Spleen (tissue), 11 donors: ENCODE data around the gene TTLL9. TPM values are rescaled to one million over a fixed set of nuclear protein-coding genes. Genes with fewer than 3 reads are reported as not detected.

Experiments used
- DNase-seq: peaks from one replicate; pipeline ENCODE4 v3.0.0-alpha.2; 2020
- H3K27ac ChIP-seq, 8 donors: fragments of 200-600 bp; sonication (generic) in 7 of 8; 1 replicate in 4 of 8; 2 replicates in 4 of 8; pipeline versions ENCODE4 v1.5.0 to v1.8.0; 2016 to 2021; ENCODE audit warnings: inconsistent platforms in 4 of 8, mild to moderate bottlenecking in 4 of 8, moderate library complexity in 1 of 8
- H3K27me3 ChIP-seq, 7 donors: fragments of 200-600 bp; sonication (generic) in 6 of 7; replicated peaks in 1 of 7; 1 replicate in 4 of 7; 2 replicates in 3 of 7; pipeline versions ENCODE4 v1.5.0 to v1.8.0; 2016 to 2021; ENCODE audit warnings: inconsistent platforms in 3 of 7, mild to moderate bottlenecking in 1 of 7
- H3K36me3 ChIP-seq, 6 donors: fragments of 200-600 bp; sonication (generic) in 5 of 6; 1 replicate in 4 of 6; 2 replicates in 2 of 6; pipeline versions ENCODE4 v1.5.0 to v1.8.0; 2016 to 2021; ENCODE audit warnings: inconsistent platforms in 2 of 6
- H3K4me1 ChIP-seq, 6 donors: fragments of 200-600 bp; sonication (generic) in 5 of 6; 1 replicate in 3 of 6; 2 replicates in 3 of 6; pipeline versions ENCODE4 v1.5.0 to v1.8.0; 2016 to 2021; ENCODE audit warnings: inconsistent platforms in 3 of 6
- H3K4me3 ChIP-seq, 8 donors: fragments of 200-600 bp; sonication (generic) in 7 of 8; 1 replicate in 4 of 8; 2 replicates in 4 of 8; pipeline versions ENCODE4 v1.5.0 to v1.8.0; 2016 to 2021; ENCODE audit warnings: inconsistent platforms in 4 of 8, mild to moderate bottlenecking in 4 of 8, moderate library complexity in 2 of 8
- H3K9me3 ChIP-seq, 8 donors: fragments of 200-600 bp; sonication (generic) in 7 of 8; 1 replicate in 4 of 8; 2 replicates in 4 of 8; pipeline versions ENCODE4 v1.5.0 to v1.8.0; 2016 to 2021; ENCODE audit warnings: inconsistent platforms in 4 of 8
- CTCF ChIP-seq, 11 experiments: fragments of 200-600 bp in 7 of 11; fragments of 450-650 bp in 4 of 11; sonication (generic) in 4 of 11; IDR thresholded peaks in 8 of 11; conservative IDR thresholded peaks in 3 of 11; 1 replicate in 7 of 11; 2 replicates in 4 of 11; pipeline versions ENCODE4 v1.4.0 to v1.8.0; 2016 to 2021; ENCODE audit warnings: antibody characterized with exemption in 11 of 11, inconsistent platforms in 4 of 11, mild to moderate bottlenecking in 1 of 11
- POLR2A ChIP-seq, 3 donors: fragments of 450-650 bp; IDR thresholded peaks; one replicate each; pipeline ENCODE4 v1.5.1; 2017; ENCODE audit warnings: antibody characterized with exemption in 3 of 3, mild to moderate bottlenecking in 1 of 3
- POLR2AphosphoS5 ChIP-seq, 3 donors: sonication (generic); formaldehyde crosslinking; IDR thresholded peaks; one replicate each; pipeline ENCODE4 v1.5.1; 2017; ENCODE audit warnings: antibody characterized with exemption in 3 of 3
- WGBS, 5 donors: extraction: QIAGEN DNeasy Blood & Tissue Kit in 3 of 5; methylation state at CpG; one replicate each; pipeline versions ENCODE4 v1.1.5 to v1.1.7; 2013 to 2018; 5-methylcytosine and 5-hydroxymethylcytosine counted together
- intact Hi-C: fragments of 100-400 bp; cut with DNase I; formaldehyde crosslinking; loops from one replicate; pipeline ENCODE4 v1.15.0; 2023; ENCODE audit warnings: low total_unique reads
- polyA plus RNA-seq, 3 donors: library from polyadenylated mRNA; stranded (reverse); fragments of 200-250 nt; gene quantifications; one replicate each; pipeline ENCODE4 v1.2.1, GENCODE V29; 2013
- total RNA-seq, 7 donors: library from RNA; depleted of rRNA in 3 of 7; stranded (reverse); fragments of >200 nt in 3 of 7; fragmentation: NEBNext Ultra II Directional in 4 of 7; extraction: Animal tissue kit (Norgen Biotek cat#: 25700) in 4 of 7; gene quantifications; one replicate each; pipeline versions ENCODE4 v1.1.0 to v1.2.1, GENCODE V29; 2016 to 2021
- donor health status: healthy with polysubstance abuse.
- donor health status: DM: no; HTN: no; CAD: no; lungs with moderate emphysema.
- donor health status: DM: no; HTN: no; CAD: no.
- donor health status: Bipolar disorder and iron deficiency.
- donor health status: healthy.
- donor health status: DM: no; HTN: no; CAD: no.
- donor health status: DM: yes; HTN: yes; CAD: no.

The TTLL9 gene
- total and polyA plus RNA-seq, 10 donors, result 0.22 to 0.79 (median 0.33) TPM

DNA sequence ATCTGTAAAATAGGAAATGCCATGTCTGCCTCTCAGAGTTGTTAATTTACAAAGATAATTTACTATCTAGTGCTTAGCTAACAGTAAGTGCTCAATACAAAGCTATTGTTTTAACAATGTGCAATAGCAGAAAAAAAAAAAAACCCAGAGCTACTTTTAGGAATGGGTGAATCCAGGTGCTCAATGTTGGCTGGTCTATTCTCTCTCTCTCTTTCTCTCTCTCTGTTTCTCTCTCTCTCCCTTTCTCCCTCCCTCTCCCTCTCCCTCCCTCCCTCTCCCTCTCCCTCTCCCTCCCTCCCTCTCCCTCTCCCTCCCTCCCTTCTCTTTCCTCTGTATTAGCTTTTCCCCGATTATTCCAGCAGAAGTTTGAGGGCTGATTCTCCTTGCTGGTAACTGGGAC, 67.4 kb downstream of the TTLL9 start:
- peaks cover 0 to 12% (median 6%) of the 10 kb centered on the region in 6 donors for H3K36me3 ChIP-seq
- TF ChIP-seq POLR2AphosphoS5 (IDR thresholded peaks at IDR 0.05) (no peak), CTCF (IDR thresholded peaks at IDR 0.05 in 8 of 11, conservative IDR thresholded peaks at IDR 0.05 in 3 of 11) (no peak), POLR2A (IDR thresholded peaks at IDR 0.05) (no peak)
- H3K9me3 ChIP-seq, result no peaks in the 10 kb centered on the region
- no peak overlapping the region for H3K4me3 ChIP-seq
- DNase-seq, result no peak
- 45 to 94% (median 69%) methylated on average over 1 of the region's 1 CpG for WGBS, 5 donors
- intact Hi-C loops, result no loop called here
- H3K4me1 ChIP-seq, result no peaks in the 10 kb centered on the region
- no peaks in the 10 kb centered on the region for H3K27me3 ChIP-seq
- H3K27ac ChIP-seq, result no peak overlapping the region

GRCh38 chr20:31939661-31940060, 69.2 kb downstream of the TTLL9 start:
- 87 to 97% (median 96%) methylated on average over 2 of the region's 2 CpGs for WGBS, 5 donors
- Histone ChIP-seq H3K36me3 (peaks cover 0 to 30% (median 18%) of the 10 kb centered on the region in 6 donors), H3K4me1 (no peaks in the 10 kb centered on the region), H3K27ac (no peak overlapping the region), H3K9me3 (no peaks in the 10 kb centered on the region), H3K27me3 (no peaks in the 10 kb centered on the region), H3K4me3 (no peak overlapping the region)
- TF ChIP-seq POLR2A (IDR thresholded peaks at IDR 0.05) (no peak), POLR2AphosphoS5 (IDR thresholded peaks at IDR 0.05) (no peak), CTCF (IDR thresholded peaks at IDR 0.05 in 8 of 11, conservative IDR thresholded peaks at IDR 0.05 in 3 of 11) (no peak)
- no peak for DNase-seq
- intact Hi-C loops, result no loop called here

GRCh38 chr20:31943052-31943471, 72.6 kb downstream of the TTLL9 start:
- 78 to 92% (median 90%) methylated on average over 2 of the region's 2 CpGs for WGBS, 5 donors
- no peak for TF ChIP-seq CTCF (IDR thresholded peaks at IDR 0.05 in 8 of 11, conservative IDR thresholded peaks at IDR 0.05 in 3 of 11)
- TF ChIP-seq POLR2AphosphoS5 (IDR thresholded peaks at IDR 0.05), result no peak
- no peak for TF ChIP-seq POLR2A (IDR thresholded peaks at IDR 0.05)
- intact Hi-C loops, result no loop called here

GRCh38 chr20:31945319-31945718, 74.9 kb downstream of the TTLL9 start:
- no peak overlapping the region for H3K4me3 ChIP-seq
- peaks cover 0 to 7% (median 0%) of the 10 kb centered on the region in 8 donors for H3K9me3 ChIP-seq
- no peaks in the 10 kb centered on the region for H3K27me3 ChIP-seq
- H3K36me3 ChIP-seq, result peaks cover 8 to 86% (median 67%) of the 10 kb centered on the region in 6 donors
- no peak overlapping the region for H3K27ac ChIP-seq
- TF ChIP-seq POLR2AphosphoS5 (IDR thresholded peaks at IDR 0.05) (no peak), POLR2A (IDR thresholded peaks at IDR 0.05) (no peak), CTCF (IDR thresholded peaks at IDR 0.05 in 8 of 11, conservative IDR thresholded peaks at IDR 0.05 in 3 of 11) (no peak)
- intact Hi-C loops, result no loop called here
- WGBS, 5 donors, result 83 to 94% (median 90%) methylated on average over 4 of the region's 4 CpGs
- H3K4me1 ChIP-seq, result peaks cover 2 to 18% (median 11%) of the 10 kb centered on the region in 6 donors
- no peak for DNase-seq

More at GRCh38 chr20:31943052-31943471, 72.6 kb downstream of the TTLL9 start:
- no peak overlapping the region for H3K27ac ChIP-seq
- peaks cover 0 to 3% (median 0%) of the 10 kb centered on the region in 8 donors for H3K9me3 ChIP-seq
- H3K4me1 ChIP-seq, result no peaks in the 10 kb centered on the region
- peaks cover 8 to 64% (median 52%) of the 10 kb centered on the region in 6 donors for H3K36me3 ChIP-seq
- no peak for DNase-seq
- no peaks in the 10 kb centered on the region for H3K27me3 ChIP-seq
- H3K4me3 ChIP-seq, result no peak overlapping the region
